Neural progenitor cell (in vitro differentiated cells): ENCODE results near the gene STK39.

Experiments
- EZH2 ChIP-seq: fragments of 200-600 bp; sonication (generic); IDR thresholded peaks from 2 replicates; pipeline ENCODE4 v1.6.1; 2017; ENCODE audit warnings: antibody characterized with exemption, mild to moderate bottlenecking, moderate library complexity
- EZH2phosphoT487 ChIP-seq: fragments of 200-600 bp; sonication (generic); IDR thresholded peaks from 2 replicates; pipeline ENCODE4 v1.6.1; 2017; ENCODE audit warnings: antibody characterized with exemption
- TF ChIP-seq, protein P1 (sequence below): fragments of 200-600 bp; sonication (generic); IDR thresholded peaks from 2 replicates; pipeline ENCODE4 v1.5.1; 2017; ENCODE audit warnings: antibody characterized with exemption, mild to moderate bottlenecking

DNA sequence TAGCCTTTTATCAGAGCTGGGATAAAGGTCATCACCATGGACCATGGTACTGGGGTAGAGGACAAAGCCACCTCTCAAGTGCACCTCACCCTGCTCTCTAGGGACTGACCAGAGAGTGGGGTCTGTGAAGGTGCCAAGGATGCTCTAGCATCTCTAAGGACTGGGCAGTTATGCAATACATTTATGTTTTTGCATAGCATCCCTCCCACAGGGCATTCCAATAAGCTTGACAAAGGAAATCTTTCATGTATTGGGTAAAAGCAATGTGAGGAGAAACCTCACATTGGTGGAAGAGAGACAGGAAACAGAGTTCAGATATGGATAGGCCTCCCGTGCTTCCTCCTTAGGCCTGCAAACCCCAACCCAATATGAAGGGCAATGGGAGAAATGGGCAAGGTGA, 31.6 kb downstream of the STK39 start:
- TF ChIP-seq, protein P1, sequence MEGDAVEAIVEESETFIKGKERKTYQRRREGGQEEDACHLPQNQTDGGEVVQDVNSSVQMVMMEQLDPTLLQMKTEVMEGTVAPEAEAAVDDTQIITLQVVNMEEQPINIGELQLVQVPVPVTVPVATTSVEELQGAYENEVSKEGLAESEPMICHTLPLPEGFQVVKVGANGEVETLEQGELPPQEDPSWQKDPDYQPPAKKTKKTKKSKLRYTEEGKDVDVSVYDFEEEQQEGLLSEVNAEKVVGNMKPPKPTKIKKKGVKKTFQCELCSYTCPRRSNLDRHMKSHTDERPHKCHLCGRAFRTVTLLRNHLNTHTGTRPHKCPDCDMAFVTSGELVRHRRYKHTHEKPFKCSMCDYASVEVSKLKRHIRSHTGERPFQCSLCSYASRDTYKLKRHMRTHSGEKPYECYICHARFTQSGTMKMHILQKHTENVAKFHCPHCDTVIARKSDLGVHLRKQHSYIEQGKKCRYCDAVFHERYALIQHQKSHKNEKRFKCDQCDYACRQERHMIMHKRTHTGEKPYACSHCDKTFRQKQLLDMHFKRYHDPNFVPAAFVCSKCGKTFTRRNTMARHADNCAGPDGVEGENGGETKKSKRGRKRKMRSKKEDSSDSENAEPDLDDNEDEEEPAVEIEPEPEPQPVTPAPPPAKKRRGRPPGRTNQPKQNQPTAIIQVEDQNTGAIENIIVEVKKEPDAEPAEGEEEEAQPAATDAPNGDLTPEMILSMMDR = no peak
- TF ChIP-seq EZH2phosphoT487 (no peak), EZH2 (no peak)
